Measurements from ENCODE around the gene ZNF8.

Gene ZNF8

GRCh38 chr19:58311345-58311865 is 32.6 kb downstream of the ZNF8 start:
- DNase-seq (ENCODE audit: low spot score), result no peak
- no peak for TF ChIP-seq CTCF (IDR thresholded peaks at IDR 0.05; ENCODE audit: extremely low read depth, missing control alignments)

DNA sequence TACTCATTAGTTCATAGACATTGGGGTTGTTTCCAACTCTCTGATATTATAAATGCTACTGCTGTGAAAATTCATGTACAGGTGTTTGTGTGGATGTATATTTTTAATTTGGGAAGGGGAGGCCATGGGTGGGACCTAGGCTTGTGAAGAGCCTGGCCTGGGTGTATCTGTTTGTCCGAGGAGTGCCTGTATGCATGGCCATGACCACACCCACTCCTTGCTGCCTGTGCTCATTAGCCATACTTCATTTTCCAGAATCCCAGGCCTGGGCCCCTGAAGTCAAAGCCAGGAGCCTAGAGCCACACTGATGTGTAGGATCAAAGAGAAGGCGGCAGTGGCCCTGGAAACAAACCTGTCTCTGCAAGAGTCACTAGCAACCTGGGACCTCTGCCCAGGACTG is 36.8 kb downstream of the ZNF8 start:
- TF ChIP-seq CTCF (IDR thresholded peaks at IDR 0.05; ENCODE audit: extremely low read depth, missing control alignments), result no peak
- DNase-seq (ENCODE audit: low spot score), result no peak

GRCh38 chr19:58317476-58318072 is 38.8 kb downstream of the ZNF8 start:
- TF ChIP-seq CTCF (IDR thresholded peaks at IDR 0.05; ENCODE audit: extremely low read depth, missing control alignments), result no peak

GRCh38 chr19:58318297-58318696 is 39.5 kb downstream of the ZNF8 start:
- no peak for DNase-seq (ENCODE audit: low spot score)
- no peak for TF ChIP-seq CTCF (IDR thresholded peaks at IDR 0.05; ENCODE audit: extremely low read depth, missing control alignments)

More at GRCh38 chr19:58317476-58318072, 38.8 kb downstream of the ZNF8 start:
- no peak for DNase-seq (ENCODE audit: low spot score)

DNA sequence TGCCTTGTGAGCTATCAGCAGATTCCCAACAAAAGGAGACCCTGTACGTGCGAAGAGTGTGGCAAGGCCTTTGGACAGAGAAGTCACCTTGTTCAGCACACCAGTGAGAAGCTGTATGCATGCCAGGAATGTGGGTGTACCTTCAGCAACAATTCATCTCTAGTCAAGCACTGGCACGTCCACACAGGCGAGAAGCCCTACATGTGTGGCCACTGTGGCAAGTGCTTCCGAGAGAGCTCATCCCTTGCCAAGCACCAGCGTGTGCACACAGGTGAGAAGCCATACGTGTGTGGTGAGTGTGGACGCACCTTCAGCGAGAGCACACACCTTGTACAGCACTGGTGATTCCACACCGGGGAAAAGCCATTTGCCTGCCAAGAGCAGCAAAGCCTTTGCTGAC is 40.5 kb downstream of the ZNF8 start:
- no peak for DNase-seq (ENCODE audit: low spot score)
- no peak for TF ChIP-seq CTCF (IDR thresholded peaks at IDR 0.05; ENCODE audit: extremely low read depth, missing control alignments)

DNA sequence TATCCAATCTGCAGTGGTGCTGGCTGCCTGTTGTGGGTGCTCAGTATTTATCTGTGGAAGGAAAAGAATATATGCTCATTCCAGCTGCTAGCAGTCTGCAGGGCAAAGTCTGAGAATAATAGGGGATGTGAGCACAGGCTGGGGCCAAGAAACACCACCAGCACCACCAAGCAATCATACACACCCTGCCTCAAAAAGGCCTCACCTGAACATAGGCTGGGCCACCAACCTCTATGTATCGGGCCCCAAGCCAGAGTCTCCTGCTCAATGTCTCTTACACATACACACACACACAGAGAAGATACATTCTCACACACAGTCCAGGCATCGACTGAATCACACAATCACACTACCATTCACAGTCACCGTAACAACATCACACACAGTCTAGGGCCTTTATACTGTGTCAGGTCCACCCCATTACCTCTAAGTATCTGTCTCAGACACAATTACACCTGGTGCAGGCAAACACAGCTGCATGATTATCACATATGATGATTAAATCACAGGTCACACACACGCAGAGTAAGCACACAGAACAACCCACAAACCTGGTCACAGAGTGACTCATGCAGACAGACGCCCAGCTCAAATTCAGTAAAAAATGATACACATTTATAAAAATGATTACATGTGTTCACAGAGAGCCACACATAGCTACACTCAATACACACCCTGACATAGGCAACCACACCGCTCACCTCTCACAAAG is 46.7 kb downstream of the ZNF8 start:
- DNase-seq (ENCODE audit: low spot score), result no peak
- no peak for TF ChIP-seq CTCF (IDR thresholded peaks at IDR 0.05; ENCODE audit: extremely low read depth, missing control alignments)

DNA sequence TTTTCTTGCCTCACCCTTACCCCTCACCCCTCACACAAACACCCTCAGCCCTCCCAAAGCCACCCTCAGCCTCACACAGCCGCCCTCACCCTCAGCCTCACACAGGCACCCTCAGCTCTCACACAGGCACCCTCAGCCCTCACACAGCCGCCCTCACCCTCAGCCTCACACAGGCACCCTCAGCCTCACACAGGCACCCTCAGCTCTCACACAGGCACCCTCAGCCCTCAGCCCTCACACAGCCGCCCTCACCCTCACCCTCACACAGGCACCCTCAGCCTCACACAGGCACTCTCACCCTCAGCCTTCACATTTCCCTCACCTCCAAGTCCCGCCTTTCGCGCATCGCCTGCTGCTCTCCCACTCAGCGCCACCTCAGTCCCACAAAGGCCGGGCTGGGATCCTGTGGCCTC is 47.8 kb downstream of the ZNF8 start:
- no peak for TF ChIP-seq CTCF (IDR thresholded peaks at IDR 0.05; ENCODE audit: extremely low read depth, missing control alignments)
- DNase-seq (ENCODE audit: low spot score), result no peak
